H1 (cell line): ENCODE results near the gene PSMC3. TPM values are rescaled to one million over a fixed set of nuclear protein-coding genes. Genes with fewer than 3 reads are reported as not detected.
A peak's percentile ranks its signal among the peaks of the same experiment; 100 is the strongest.

Experiments used
- CTCF ChIA-PET: fragments of 300-600 bp; sonication (Branson Sonifier 250); formaldehyde crosslinking; loops from one replicate; lab custom pipeline; 2021; ENCODE audit not compliant: partially characterized antibody; lab: Charles Lee
- POLR2A ChIA-PET: fragments of 300-600 bp; sonication (Branson Sonifier 250); formaldehyde crosslinking; loops from one replicate; lab custom pipeline; 2021; ENCODE audit warnings: inconsistent platforms; ENCODE audit not compliant: partially characterized antibody; lab: Charles Lee
- DNase-seq, 2 experiments: peaks; one replicate each; pipeline versions ENCODE4 v3.0.0 to v3.0.0-alpha.2; 2010 to 2022; ENCODE audit warnings: low spot score in 2 of 2, low read depth in 1 of 2, mixed read lengths in 1 of 2
- FAIRE-seq: peaks from 2 replicates; lab custom pipeline; 2011; peaks lifted over from hg19 to GRCh38; lab: Jason Lieb, UNC
- H2AFZ ChIP-seq: 2 replicates; pipeline ENCODE4 v1.8.1; 2012; ENCODE audit warnings: low read length, inconsistent platforms
- H2AK5ac ChIP-seq: 2 replicates; pipeline ENCODE4 v1.6.1; 2013; ENCODE audit warnings: low read depth, low read length
- H2BK120ac ChIP-seq: replicated peaks from 2 replicates; pipeline ENCODE3; 2013; ENCODE audit warnings: low read depth, low read length, inconsistent platforms
- H2BK12ac ChIP-seq: 2 replicates; pipeline ENCODE4 v1.6.1; 2013; ENCODE audit warnings: low read depth, low read length
- H2BK15ac ChIP-seq: 2 replicates; pipeline ENCODE4 v1.6.1; 2013; ENCODE audit warnings: low read length
- H2BK20ac ChIP-seq: 2 replicates; pipeline ENCODE4 v1.6.1; 2013; ENCODE audit warnings: low read length
- H2BK5ac ChIP-seq: 2 replicates; pipeline ENCODE4 v1.6.1; 2013; ENCODE audit warnings: low read depth, low read length
- H3K14ac ChIP-seq: 2 replicates; pipeline ENCODE4 v1.6.1; 2013; ENCODE audit warnings: inconsistent platforms; ENCODE audit not compliant: insufficient read length
- H3K18ac ChIP-seq: 2 replicates; pipeline ENCODE4 v1.6.1; 2013; ENCODE audit warnings: low read length; ENCODE audit errors: extremely low read depth
- H3K23ac ChIP-seq: 2 replicates; pipeline ENCODE4 v1.6.1; 2013; ENCODE audit warnings: inconsistent platforms; ENCODE audit not compliant: insufficient read length
- H3K23me2 ChIP-seq: 2 replicates; pipeline ENCODE4 v1.6.1; 2013; ENCODE audit warnings: low read depth, low read length
- H3K27ac ChIP-seq: 2 replicates; pipeline ENCODE4 v1.6.1; 2011; ENCODE audit warnings: low read depth, low read length, inconsistent platforms
- H3K27me3 ChIP-seq, 4 experiments: replicated peaks in 1 of 4; 1 replicate in 1 of 4; 2 replicates in 3 of 4; pipeline versions ENCODE4 v1.6.1 to v1.8.1; 2011 to 2013; ENCODE audit warnings: low read length in 3 of 4, mild to moderate bottlenecking in 3 of 4, inconsistent platforms in 2 of 4, mixed read lengths in 2 of 4, moderate library complexity in 1 of 4; ENCODE audit not compliant: control insufficient read depth in 3 of 4, insufficient read depth in 3 of 4; ENCODE audit errors: extremely low read depth in 1 of 4
- H3K36me3 ChIP-seq, 4 experiments: 2 replicates each; pipeline versions ENCODE4 v1.6.1 to v1.8.1; 2011 to 2013; ENCODE audit warnings: mild to moderate bottlenecking in 4 of 4, low read length in 3 of 4, moderate library complexity in 2 of 4, control low read depth in 1 of 4, inconsistent platforms in 1 of 4; ENCODE audit not compliant: insufficient read depth in 4 of 4, control insufficient read depth in 2 of 4
- H3K4ac ChIP-seq: replicated peaks from 2 replicates; pipeline ENCODE3; 2013; ENCODE audit warnings: low read length, low read depth, mixed read lengths, inconsistent platforms; ENCODE audit not compliant: insufficient read length
- H3K4me1 ChIP-seq, 4 experiments: replicated peaks in 1 of 4; 1 replicate in 1 of 4; 2 replicates in 3 of 4; pipeline versions ENCODE4 v1.6.1 to v1.8.1; 2011 to 2013; ENCODE audit warnings: low read length in 3 of 4, inconsistent platforms in 2 of 4, mixed read lengths in 1 of 4; ENCODE audit not compliant: insufficient read depth in 4 of 4, control insufficient read depth in 3 of 4
- H3K4me2 ChIP-seq, 2 experiments: 2 replicates each; pipeline versions ENCODE4 v1.6.1 to v1.8.1; 2011 to 2013; ENCODE audit warnings: low read depth in 2 of 2, low read length in 2 of 2, control low read depth in 1 of 2, inconsistent platforms in 1 of 2, mild to moderate bottlenecking in 1 of 2; ENCODE audit not compliant: insufficient read depth in 1 of 2
- H3K4me3 ChIP-seq, 4 experiments: fragments of 200-600, 300-600 bp in 1 of 4; sonication (generic), shearing (Covaris generic), sonication (Bioruptor Twin) in 1 of 4; 2 replicates each; pipeline versions ENCODE4 v1.5.1 to v1.8.1; 2011 to 2016; ENCODE audit warnings: low read length in 4 of 4, low read depth in 3 of 4, control low read depth in 2 of 4, inconsistent platforms in 2 of 4, mild to moderate bottlenecking in 2 of 4, mixed read lengths in 1 of 4, moderate library complexity in 1 of 4; ENCODE audit not compliant: insufficient read depth in 2 of 4; ENCODE audit errors: extremely low read depth in 1 of 4
- H3K56ac ChIP-seq: replicated peaks from 2 replicates; pipeline ENCODE3; 2013; ENCODE audit warnings: low read depth, mild to moderate bottlenecking, mixed read lengths, low read length, inconsistent platforms; ENCODE audit not compliant: insufficient read length
- H3K79me1 ChIP-seq: 2 replicates; pipeline ENCODE4 v1.6.1; 2013; ENCODE audit warnings: low read depth, low read length, control low read depth
- H3K79me2 ChIP-seq, 2 experiments: 2 replicates each; pipeline versions ENCODE4 v1.6.1 to v1.8.1; 2012 to 2013; ENCODE audit warnings: low read length in 2 of 2, mild to moderate bottlenecking in 2 of 2, inconsistent platforms in 1 of 2; ENCODE audit not compliant: insufficient read depth in 2 of 2, control insufficient read depth in 1 of 2
- H3K9ac ChIP-seq, 4 experiments: replicated peaks in 1 of 4; 1 replicate in 1 of 4; 2 replicates in 3 of 4; pipeline versions ENCODE4 v1.6.1 to v1.8.1; 2011 to 2013; ENCODE audit warnings: low read depth in 3 of 4, low read length in 3 of 4, control low read depth in 2 of 4, mild to moderate bottlenecking in 2 of 4, moderate library complexity in 2 of 4, inconsistent platforms in 1 of 4; ENCODE audit errors: extremely low read depth in 1 of 4
- H3K9me3 ChIP-seq, 2 experiments: 2 replicates each; pipeline versions ENCODE4 v1.6.1 to v1.8.1; 2012 to 2013; ENCODE audit warnings: mild to moderate bottlenecking in 2 of 2, moderate library complexity in 2 of 2, control low read depth in 1 of 2, inconsistent platforms in 1 of 2, low read depth in 1 of 2, low read length in 1 of 2, mixed read lengths in 1 of 2; ENCODE audit not compliant: insufficient read depth in 2 of 2
- H4K20me1 ChIP-seq, 2 experiments: replicated peaks in 1 of 2; 2 replicates each; pipeline versions ENCODE3 to v1.8.1; 2011 to 2013; ENCODE audit warnings: inconsistent platforms in 2 of 2, low read length in 2 of 2, mild to moderate bottlenecking in 1 of 2; ENCODE audit not compliant: insufficient read depth in 2 of 2, control insufficient read depth in 1 of 2
- H4K5ac ChIP-seq: 2 replicates; pipeline ENCODE4 v1.6.1; 2013; ENCODE audit warnings: low read length, low read depth, mixed read lengths, inconsistent platforms; ENCODE audit not compliant: insufficient read length
- H4K8ac ChIP-seq: 2 replicates; pipeline ENCODE4 v1.8.0; 2013; ENCODE audit warnings: mild to moderate bottlenecking, moderate library complexity, low read length, inconsistent platforms; ENCODE audit not compliant: insufficient read depth; ENCODE audit errors: extremely low read depth
- H4K91ac ChIP-seq: replicated peaks from 2 replicates; pipeline ENCODE3; 2013; ENCODE audit warnings: low read length, mixed read lengths, inconsistent platforms; ENCODE audit not compliant: insufficient read length
- ASH2L ChIP-seq: fragments of 200-600, 300-600 bp; sonication (generic); IDR thresholded peaks from one replicate; pipeline ENCODE4 v1.7.1; 2017; ENCODE audit warnings: low read length
- CTBP2 ChIP-seq: IDR thresholded peaks from 2 replicates; pipeline ENCODE4 v1.7.0; 2011; ENCODE audit warnings: borderline replicate concordance, mild to moderate bottlenecking, moderate library complexity, mixed read lengths, low read length; ENCODE audit not compliant: insufficient read depth, insufficient read length
- EZH2 ChIP-seq: fragments of 200-600 bp; sonication (generic); IDR thresholded peaks from 2 replicates; pipeline ENCODE4 v1.7.1; 2012; ENCODE audit warnings: low read depth, mild to moderate bottlenecking, moderate library complexity, low read length, inconsistent platforms; ENCODE audit not compliant: severe bottlenecking
- POLR2A ChIP-seq, 2 experiments: IDR thresholded peaks; 1 replicate in 1 of 2; 2 replicates in 1 of 2; pipeline ENCODE4 v1.6.1; 2011; ENCODE audit warnings: low read depth in 2 of 2, low read length in 2 of 2, mild to moderate bottlenecking in 2 of 2; ENCODE audit errors: control extremely low read depth in 1 of 2
- POLR2AphosphoS5 ChIP-seq: IDR thresholded peaks from 2 replicates; pipeline ENCODE4 v1.6.1; 2011; ENCODE audit warnings: low read depth, low read length
- TEAD4 ChIP-seq: IDR thresholded peaks from 2 replicates; pipeline ENCODE4 v1.6.1; 2012; ENCODE audit warnings: low read depth, low read length, inconsistent platforms, mixed read lengths
- WGBS, 2 experiments: shearing (Covaris generic) in 1 of 2; methylation state at CpG; one replicate each; pipeline versions ENCODE4 v1.1.6 to v1.1.7; 2013 to 2015; ENCODE audit warnings: low lambda C conversion rate in 2 of 2, mixed read lengths in 2 of 2, inconsistent platforms in 1 of 2, low coverage in 1 of 2, missing lambda C conversion rate in 1 of 2; ENCODE audit not compliant: insufficient replicate concordance in 2 of 2, insufficient coverage in 1 of 2, insufficient read length in 1 of 2; ENCODE audit errors: extremely low coverage in 1 of 2, missing lambda C conversion rate in 1 of 2; 5-methylcytosine and 5-hydroxymethylcytosine counted together
- polyA plus RNA-seq, 7 experiments: library from polyadenylated mRNA; depleted of rRNA in 3 of 7; stranded (reverse) in 5 of 7; unstranded in 2 of 7; fragments of >200 nt in 5 of 7; fragments of 200-250 nt in 2 of 7; gene quantifications; 1 replicate in 5 of 7; 2 replicates in 1 of 7; 4 replicates in 1 of 7; pipeline versions ENCODE4 v1.2.1 to v1.2.3, GENCODE V29; 2011 to 2013; ENCODE audit warnings: missing spikeins in 2 of 7, mixed read lengths in 2 of 7
- total RNA-seq: library from RNA; stranded (reverse); fragmentation: NEBNext Ultra II Directional; extraction: Animal tissue kit (Norgen Biotek cat#: 25700); gene quantifications from 2 replicates; pipeline ENCODE4 v1.2.1, GENCODE V29; 2021

PSMC3 gene
- total and polyA plus RNA-seq, 2 of the 8 experiments (the other 6 are each of a cell fraction or from before 2014, with no cell fraction given): 105 to 160 TPM

- H2BK15ac ChIP-seq: no peak overlapping the region
- whole genome bisulfite sequencing, 2 experiments: 92% methylated on average over 28 of the region's 31 CpGs; no CpG with 5 or more reads in 1 of the 2 experiments
- H3K4ac ChIP-seq: no peak overlapping the region
- peaks cover 10 to 23% (median 18%) of the 10 kb centered on the region in 4 experiments; a peak in 6 of 8 replicates for H3K36me3 ChIP-seq
- no peak overlapping the region for H2AFZ ChIP-seq
- H3K9me3 ChIP-seq: no peaks in the 10 kb centered on the region
- no peaks in the 10 kb centered on the region for H3K79me2 ChIP-seq
- H3K4me2 ChIP-seq: no peak overlapping the region
- ChIA-PET CTCF (interaction anchor here (0.6 to 1.2 kb wide), 5 partner anchors 8 to 131 kb away, joined by 3 to 4 read pairs (median 3); no protein-coding TSS in a partner anchor), POLR2A (interaction anchor here (0.5 to 12.8 kb wide), 9 partner anchors 8 to 200 kb away, joined by 3 to 140 read pairs (median 4); partner anchors contain the start of genes DDB2 and PSMC3)
- no peak overlapping the region for H2BK12ac ChIP-seq
- H4K5ac ChIP-seq: no peak overlapping the region
- H3K4me3 ChIP-seq: no peak overlapping the region
- no peak overlapping the region for H3K9ac ChIP-seq
- no peak overlapping the region for H4K91ac ChIP-seq
- H2BK120ac ChIP-seq: no peak overlapping the region
- H3K4me1 ChIP-seq: peaks cover 0 to 2% (median 0%) of the 10 kb centered on the region in 4 experiments; a peak in 2 of 7 replicates
- H4K20me1 ChIP-seq: peaks cover 0 to 15% of the 10 kb centered on the region in 2 experiments
- H3K56ac ChIP-seq: no peak overlapping the region
- TF ChIP-seq TEAD4: no peak
- TF ChIP-seq POLR2AphosphoS5: peak; percentile 39; the same call in 1 of the 2 replicates
- no peak for TF ChIP-seq CTBP2
- peak in 1 of 2 experiments; percentile 34; a peak in 1 of 3 replicates for TF ChIP-seq POLR2A (IDR thresholded peaks at IDR 0.05; ENCODE audit: control extremely low read depth in 1 of 2, low read depth in 2 of 2, low read length in 2 of 2)
- no peak for TF ChIP-seq ASH2L
- no peak for TF ChIP-seq EZH2
- H3K27me3 ChIP-seq: no peaks in the 10 kb centered on the region
- H3K14ac ChIP-seq: no peak overlapping the region
- no peak overlapping the region for H3K18ac ChIP-seq
- H3K27ac ChIP-seq: no peak overlapping the region
- no peaks in the 10 kb centered on the region for H3K23me2 ChIP-seq
- no peak for FAIRE-seq
- no peaks in the 10 kb centered on the region for H3K79me1 ChIP-seq
- DNase-seq: no peak
- H4K8ac ChIP-seq: no peak overlapping the region; the same call in 1 of the 2 replicates
- H2BK20ac ChIP-seq: no peak overlapping the region
- H3K23ac ChIP-seq: no peak overlapping the region
- peak overlapping the region; percentile 21; the same call in 1 of the 2 replicates for H2BK5ac ChIP-seq
- H2AK5ac ChIP-seq: no peak overlapping the region
These were observed 11.0 kb downstream of the PSMC3 start for GRCh38 chr11:47415091-47415854.
